PC-3 (cell line): Measurements from ENCODE around the gene TRABD2B. TPM values are rescaled to one million over a fixed set of nuclear protein-coding genes. Genes with fewer than 3 reads are reported as not detected.

ENCODE experiments used
- ATAC-seq: fragments of 200-7000 bp; cut with Tn5 transposase; 2 replicates; pipeline ENCODE4 v1.9.1; 2020; ENCODE audit warnings: mild to moderate bottlenecking, moderate library complexity
- BruUV-seq: library from RNA; stranded (reverse); fragments of 400-500 nt; replicated peaks from 2 replicates; lab custom pipeline; 2021; lab: Mats Ljungman, UMichigan
- CTCF ChIA-PET: fragments of 300-600 bp; sonication (Branson Sonifier 250); formaldehyde crosslinking; loops from one replicate; lab custom pipeline; 2022; ENCODE audit warnings: antibody characterized with exemption; lab: Charles Lee
- POLR2A ChIA-PET: fragments of 300-600 bp; sonication (Branson Sonifier 250); formaldehyde crosslinking; loops from one replicate; lab custom pipeline; 2022; ENCODE audit warnings: antibody characterized with exemption; ENCODE audit not compliant: unreplicated experiment; lab: Charles Lee
- DNase-seq: peaks from one replicate; pipeline ENCODE4 v3.0.0-alpha.2; 2015
- H2AFZ ChIP-seq: fragments of 300-600 bp; sonication (generic); 2 replicates; pipeline ENCODE4 v1.6.0; 2016; ENCODE audit warnings: antibody characterized with exemption, low read length
- H3F3A ChIP-seq: fragments of 300-600 bp; sonication (generic); one replicate; pipeline ENCODE4 v1.6.0; 2017; ENCODE audit warnings: antibody characterized with exemption, low read length, control low read depth, mild to moderate bottlenecking; ENCODE audit not compliant: unreplicated experiment
- H3K27ac ChIP-seq: fragments of 300-600 bp; sonication (generic); 2 replicates; pipeline ENCODE4 v1.5.1; 2016; ENCODE audit warnings: mild to moderate bottlenecking, low read length
- H3K27me3 ChIP-seq: fragments of 300-600 bp; sonication (generic); 2 replicates; pipeline ENCODE4 v1.6.1; 2016; ENCODE audit warnings: low read length, mixed read lengths
- H3K36me3 ChIP-seq: fragments of 300-600 bp; sonication (generic); 2 replicates; pipeline ENCODE4 v1.6.1; 2016; ENCODE audit warnings: low read depth, mixed run types, low read length, mixed read lengths
- H3K4me1 ChIP-seq: fragments of 300-600 bp; sonication (generic); 2 replicates; pipeline ENCODE4 v1.5.1; 2016; ENCODE audit warnings: low read length; ENCODE audit not compliant: insufficient read depth
- H3K4me2 ChIP-seq: fragments of 300-600 bp; sonication (generic); 2 replicates; pipeline ENCODE4 v1.6.0; 2016; ENCODE audit warnings: low read length
- H3K4me3 ChIP-seq: fragments of 300-600 bp; sonication (generic); 2 replicates; pipeline ENCODE4 v1.5.1; 2016; ENCODE audit warnings: mild to moderate bottlenecking, low read length, mixed read lengths
- H3K79me2 ChIP-seq: fragments of 300-600 bp; sonication (generic); 2 replicates; pipeline ENCODE4 v1.6.1; 2017; ENCODE audit warnings: low read length, mixed read lengths
- H3K9ac ChIP-seq: fragments of 300-600 bp; sonication (generic); 2 replicates; pipeline ENCODE4 v1.6.0; 2016; ENCODE audit warnings: mild to moderate bottlenecking, low read length
- H3K9me2 ChIP-seq: fragments of 300-600 bp; sonication (generic); replicated peaks from 2 replicates; pipeline ENCODE4 v1.6.1; 2016; ENCODE audit warnings: mixed run types, low read length, mixed read lengths
- H3K9me3 ChIP-seq: fragments of 300-600 bp; sonication (generic); 2 replicates; pipeline ENCODE4 v1.6.1; 2016; ENCODE audit warnings: low read length, mixed read lengths
- H4K20me1 ChIP-seq: fragments of 300-600 bp; sonication (generic); 2 replicates; pipeline ENCODE4 v1.6.1; 2016; ENCODE audit warnings: low read length, mixed read lengths
- CTCF ChIP-seq: fragments of 300-600 bp; sonication (generic); conservative IDR thresholded peaks from 2 replicates; pipeline ENCODE4 v1.5.1; 2017; ENCODE audit warnings: antibody characterized with exemption, low read depth, mild to moderate bottlenecking, low read length
- EZH2 ChIP-seq: fragments of 300-600 bp; sonication (generic); IDR thresholded peaks from one replicate; pipeline ENCODE4 v1.6.1; 2017; ENCODE audit warnings: antibody characterized with exemption, mild to moderate bottlenecking, low read length; ENCODE audit not compliant: unreplicated experiment
- EZH2phosphoT487 ChIP-seq: fragments of 300-600 bp; sonication (generic); IDR thresholded peaks from 2 replicates; pipeline ENCODE4 v1.6.1; 2018; ENCODE audit warnings: mild to moderate bottlenecking, antibody characterized with exemption, low read length, borderline replicate concordance
- intact Hi-C: fragments of 100-400 bp; cut with micrococcal nuclease; formaldehyde crosslinking; loops from 2 replicates; pipeline ENCODE4 v1.9.0; 2023
- total RNA-seq: library from RNA; depleted of rRNA; stranded (reverse); fragments of >200 nt; gene quantifications from 2 replicates; pipeline ENCODE4 v1.2.3, GENCODE V29; 2014

TRABD2B gene
- total RNA-seq, 1 experiment from 2014 or later = 0.44 TPM

- ATAC-seq = no peak
Observed at GRCh38 chr1:48038270-48038767, 41.1 kb upstream of the TRABD2B start.

GRCh38 chr1:48036710-48037355 lies 39.6 kb upstream of the TRABD2B start:
- Histone ChIP-seq H3K4me1 (no peaks in the 10 kb centered on the region), H3K9me3 (no peaks in the 10 kb centered on the region), H3K27me3 (peaks cover 8% of the 10 kb centered on the region; the same call in 1 of the 2 replicates), H3F3A (no peaks in the 10 kb centered on the region), H3K36me3 (no peaks in the 10 kb centered on the region), H3K4me3 (no peak overlapping the region), H3K9ac (no peak overlapping the region), H3K27ac (no peak overlapping the region), H3K79me2 (no peaks in the 10 kb centered on the region), H3K4me2 (no peak overlapping the region), H2AFZ (no peak overlapping the region), H3K9me2 (no peaks in the 10 kb centered on the region), H4K20me1 (no peaks in the 10 kb centered on the region)
- ChIA-PET POLR2A (no interaction called here), CTCF (no interaction called here)
- TF ChIP-seq CTCF (no peak), EZH2phosphoT487 (no peak), EZH2 (no peak)
- ATAC-seq = peak; percentile 20; the same call in 1 of the 2 replicates
- no TSS peak for BruUV-seq
- intact Hi-C loops = no loop called here
- DNase-seq = peak; percentile 36

More at GRCh38 chr1:48038270-48038767, 41.1 kb upstream of the TRABD2B start:
- H4K20me1 ChIP-seq = no peaks in the 10 kb centered on the region
- H3F3A ChIP-seq = no peaks in the 10 kb centered on the region
- no peaks in the 10 kb centered on the region for H3K9me2 ChIP-seq
- H3K4me3 ChIP-seq = no peak overlapping the region
- H3K9me3 ChIP-seq = no peaks in the 10 kb centered on the region
- intact Hi-C loops = no loop called here
- H3K79me2 ChIP-seq = no peaks in the 10 kb centered on the region
- peaks cover 8% of the 10 kb centered on the region; the same call in 1 of the 2 replicates for H3K27me3 ChIP-seq
- DNase-seq = no peak
- no peaks in the 10 kb centered on the region for H3K36me3 ChIP-seq
- H3K4me1 ChIP-seq = no peaks in the 10 kb centered on the region
- H3K9ac ChIP-seq = no peak overlapping the region
- H3K27ac ChIP-seq = no peak overlapping the region
- ChIA-PET POLR2A (interaction anchor here (0.6 kb wide), 1 partner anchor 11 kb away, joined by 3 read pairs; no protein-coding TSS in a partner anchor), CTCF (no interaction called here)
- no TSS peak for BruUV-seq
- TF ChIP-seq EZH2 (no peak), CTCF (no peak), EZH2phosphoT487 (no peak)
- no peak overlapping the region for H3K4me2 ChIP-seq
- no peak overlapping the region for H2AFZ ChIP-seq
